HepG2 (cell line): ENCODE results near the gene C2.

Source experiments
- POLR2AphosphoS5 ChIP-seq: IDR thresholded peaks from 2 replicates; pipeline ENCODE4 v1.6.1; 2012; ENCODE audit warnings: low read depth, low read length
- SMC3 ChIP-seq: IDR thresholded peaks from 2 replicates; pipeline ENCODE4 v1.6.1; 2011; ENCODE audit warnings: low read length, improper control_type of control experiment
- SYNCRIP ChIP-seq: fragments of 200-400 bp; formaldehyde crosslinking; IDR thresholded peaks from 2 replicates; pipeline ENCODE4 v1.6.1; 2018; ENCODE audit warnings: mild to moderate bottlenecking, low read depth, low read length; ENCODE audit not compliant: insufficient read depth
- ZNF30 ChIP-seq: sonication (generic); formaldehyde crosslinking; IDR thresholded peaks from 2 replicates; pipeline ENCODE4 v1.5.0; 2020; ENCODE audit warnings: mild to moderate bottlenecking, missing genetic modification reagents
- TF ChIP-seq, protein P1 (sequence below): sonication (generic); formaldehyde crosslinking; IDR thresholded peaks from 2 replicates; pipeline ENCODE4 v1.4.0; 2020; ENCODE audit warnings: missing genetic modification reagents
- TF ChIP-seq, protein P2 (sequence below): sonication (generic); formaldehyde crosslinking; IDR thresholded peaks from 2 replicates; pipeline ENCODE4 v1.8.0; 2022; ENCODE audit warnings: missing genetic modification reagents, mild to moderate bottlenecking, moderate library complexity, borderline replicate concordance
- TF ChIP-seq, protein P3 (sequence below): sonication (generic); formaldehyde crosslinking; IDR thresholded peaks from 2 replicates; pipeline ENCODE4 v1.5.0; 2020; ENCODE audit warnings: mild to moderate bottlenecking, missing genetic modification reagents, moderate library complexity
- TF ChIP-seq, protein P4 (sequence below): sonication (generic); formaldehyde crosslinking; IDR thresholded peaks from 2 replicates; pipeline ENCODE4 v1.8.1; 2022; ENCODE audit warnings: mild to moderate bottlenecking, missing genetic modification reagents

DNA sequence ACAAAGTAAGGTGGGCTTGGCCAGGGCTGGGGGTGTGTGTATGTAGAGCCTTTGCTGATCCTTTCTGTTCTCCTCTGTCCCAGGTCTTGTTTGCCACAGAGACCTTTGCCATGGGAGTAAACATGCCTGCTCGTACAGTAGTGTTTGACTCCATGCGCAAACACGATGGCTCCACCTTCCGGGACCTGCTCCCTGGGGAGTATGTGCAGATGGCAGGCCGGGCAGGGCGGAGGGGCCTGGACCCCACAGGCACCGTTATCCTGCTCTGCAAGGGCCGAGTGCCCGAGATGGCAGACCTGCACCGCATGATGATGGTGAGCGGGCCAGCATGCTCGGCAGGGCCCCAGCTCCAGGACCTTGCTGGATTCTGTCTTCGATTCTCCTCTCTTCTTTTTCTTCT is 38.2 kb downstream of the C2 start:
- TF ChIP-seq SYNCRIP (no peak), ZNF30 (CRISPR knock-in tag) (no peak), POLR2AphosphoS5 (no peak), SMC3 (no peak)
- TF ChIP-seq, protein P1, sequence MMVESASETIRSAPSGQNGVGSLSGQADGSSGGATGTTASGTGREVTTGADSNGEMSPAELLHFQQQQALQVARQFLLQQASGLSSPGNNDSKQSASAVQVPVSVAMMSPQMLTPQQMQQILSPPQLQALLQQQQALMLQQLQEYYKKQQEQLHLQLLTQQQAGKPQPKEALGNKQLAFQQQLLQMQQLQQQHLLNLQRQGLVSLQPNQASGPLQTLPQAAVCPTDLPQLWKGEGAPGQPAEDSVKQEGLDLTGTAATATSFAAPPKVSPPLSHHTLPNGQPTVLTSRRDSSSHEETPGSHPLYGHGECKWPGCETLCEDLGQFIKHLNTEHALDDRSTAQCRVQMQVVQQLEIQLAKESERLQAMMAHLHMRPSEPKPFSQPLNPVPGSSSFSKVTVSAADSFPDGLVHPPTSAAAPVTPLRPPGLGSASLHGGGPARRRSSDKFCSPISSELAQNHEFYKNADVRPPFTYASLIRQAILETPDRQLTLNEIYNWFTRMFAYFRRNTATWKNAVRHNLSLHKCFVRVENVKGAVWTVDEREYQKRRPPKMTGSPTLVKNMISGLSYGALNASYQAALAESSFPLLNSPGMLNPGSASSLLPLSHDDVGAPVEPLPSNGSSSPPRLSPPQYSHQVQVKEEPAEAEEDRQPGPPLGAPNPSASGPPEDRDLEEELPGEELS (CRISPR knock-in tag): no peak
- TF ChIP-seq, protein P2, sequence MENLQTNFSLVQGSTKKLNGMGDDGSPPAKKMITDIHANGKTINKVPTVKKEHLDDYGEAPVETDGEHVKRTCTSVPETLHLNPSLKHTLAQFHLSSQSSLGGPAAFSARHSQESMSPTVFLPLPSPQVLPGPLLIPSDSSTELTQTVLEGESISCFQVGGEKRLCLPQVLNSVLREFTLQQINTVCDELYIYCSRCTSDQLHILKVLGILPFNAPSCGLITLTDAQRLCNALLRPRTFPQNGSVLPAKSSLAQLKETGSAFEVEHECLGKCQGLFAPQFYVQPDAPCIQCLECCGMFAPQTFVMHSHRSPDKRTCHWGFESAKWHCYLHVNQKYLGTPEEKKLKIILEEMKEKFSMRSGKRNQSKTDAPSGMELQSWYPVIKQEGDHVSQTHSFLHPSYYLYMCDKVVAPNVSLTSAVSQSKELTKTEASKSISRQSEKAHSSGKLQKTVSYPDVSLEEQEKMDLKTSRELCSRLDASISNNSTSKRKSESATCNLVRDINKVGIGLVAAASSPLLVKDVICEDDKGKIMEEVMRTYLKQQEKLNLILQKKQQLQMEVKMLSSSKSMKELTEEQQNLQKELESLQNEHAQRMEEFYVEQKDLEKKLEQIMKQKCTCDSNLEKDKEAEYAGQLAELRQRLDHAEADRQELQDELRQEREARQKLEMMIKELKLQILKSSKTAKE (CRISPR knock-in tag): no peak
- TF ChIP-seq, protein P3, sequence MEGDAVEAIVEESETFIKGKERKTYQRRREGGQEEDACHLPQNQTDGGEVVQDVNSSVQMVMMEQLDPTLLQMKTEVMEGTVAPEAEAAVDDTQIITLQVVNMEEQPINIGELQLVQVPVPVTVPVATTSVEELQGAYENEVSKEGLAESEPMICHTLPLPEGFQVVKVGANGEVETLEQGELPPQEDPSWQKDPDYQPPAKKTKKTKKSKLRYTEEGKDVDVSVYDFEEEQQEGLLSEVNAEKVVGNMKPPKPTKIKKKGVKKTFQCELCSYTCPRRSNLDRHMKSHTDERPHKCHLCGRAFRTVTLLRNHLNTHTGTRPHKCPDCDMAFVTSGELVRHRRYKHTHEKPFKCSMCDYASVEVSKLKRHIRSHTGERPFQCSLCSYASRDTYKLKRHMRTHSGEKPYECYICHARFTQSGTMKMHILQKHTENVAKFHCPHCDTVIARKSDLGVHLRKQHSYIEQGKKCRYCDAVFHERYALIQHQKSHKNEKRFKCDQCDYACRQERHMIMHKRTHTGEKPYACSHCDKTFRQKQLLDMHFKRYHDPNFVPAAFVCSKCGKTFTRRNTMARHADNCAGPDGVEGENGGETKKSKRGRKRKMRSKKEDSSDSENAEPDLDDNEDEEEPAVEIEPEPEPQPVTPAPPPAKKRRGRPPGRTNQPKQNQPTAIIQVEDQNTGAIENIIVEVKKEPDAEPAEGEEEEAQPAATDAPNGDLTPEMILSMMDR: no peak
- TF ChIP-seq, protein P4, sequence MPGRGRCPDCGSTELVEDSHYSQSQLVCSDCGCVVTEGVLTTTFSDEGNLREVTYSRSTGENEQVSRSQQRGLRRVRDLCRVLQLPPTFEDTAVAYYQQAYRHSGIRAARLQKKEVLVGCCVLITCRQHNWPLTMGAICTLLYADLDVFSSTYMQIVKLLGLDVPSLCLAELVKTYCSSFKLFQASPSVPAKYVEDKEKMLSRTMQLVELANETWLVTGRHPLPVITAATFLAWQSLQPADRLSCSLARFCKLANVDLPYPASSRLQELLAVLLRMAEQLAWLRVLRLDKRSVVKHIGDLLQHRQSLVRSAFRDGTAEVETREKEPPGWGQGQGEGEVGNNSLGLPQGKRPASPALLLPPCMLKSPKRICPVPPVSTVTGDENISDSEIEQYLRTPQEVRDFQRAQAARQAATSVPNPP (CRISPR knock-in tag): no peak
